Loucy (cell line): ENCODE results near the gene ANO2.

Experiments used
- H2AFZ ChIP-seq: fragments of 200-600 bp; sonication (generic); 2 replicates; pipeline ENCODE4 v1.6.0; 2016; ENCODE audit warnings: antibody characterized with exemption, mild to moderate bottlenecking, low read length, moderate library complexity
- H3F3A ChIP-seq: fragments of 200-600 bp; 2 replicates; pipeline ENCODE4 v1.6.0; 2016; ENCODE audit warnings: antibody characterized with exemption, low read depth, mild to moderate bottlenecking
- H3K27me3 ChIP-seq: fragments of 200-600 bp; sonication (generic); 2 replicates; pipeline ENCODE4 v1.6.1; 2014; ENCODE audit warnings: low read length, mild to moderate bottlenecking; ENCODE audit not compliant: insufficient read depth, poor library complexity, severe bottlenecking
- H3K36me3 ChIP-seq: fragments of 200-600 bp; sonication (generic); 2 replicates; pipeline ENCODE4 v1.6.1; 2016; ENCODE audit warnings: low read length; ENCODE audit not compliant: insufficient read depth
- H3K4me1 ChIP-seq: fragments of 200-600 bp; sonication (generic); 2 replicates; pipeline ENCODE4 v1.5.1; 2014; ENCODE audit warnings: low read length, mild to moderate bottlenecking; ENCODE audit not compliant: insufficient read depth, poor library complexity, severe bottlenecking
- H3K4me2 ChIP-seq: fragments of 200-600 bp; sonication (generic); 2 replicates; pipeline ENCODE4 v1.6.0; 2014; ENCODE audit warnings: antibody characterized with exemption, low read length, low read depth, mild to moderate bottlenecking; ENCODE audit not compliant: poor library complexity, severe bottlenecking
- H3K4me3 ChIP-seq: fragments of 200-600 bp; sonication (generic); 2 replicates; pipeline ENCODE4 v1.5.1; 2014; ENCODE audit warnings: low read length, mild to moderate bottlenecking, mixed read lengths; ENCODE audit not compliant: poor library complexity, severe bottlenecking
- H3K79me2 ChIP-seq: fragments of 200-600 bp; sonication (generic); 2 replicates; pipeline ENCODE4 v1.6.1; 2014; ENCODE audit warnings: low read length; ENCODE audit not compliant: insufficient read depth
- H3K9ac ChIP-seq: fragments of 200-600 bp; sonication (generic); 2 replicates; pipeline ENCODE4 v1.6.0; 2014; ENCODE audit warnings: mild to moderate bottlenecking, low read depth, low read length, moderate library complexity; ENCODE audit not compliant: poor library complexity, severe bottlenecking
- H3K9me2 ChIP-seq: fragments of 200-600 bp; sonication (generic); replicated peaks from 2 replicates; pipeline ENCODE4 v1.6.1; 2016; ENCODE audit warnings: low read depth, low read length, mixed read lengths
- H3K9me3 ChIP-seq: fragments of 200-600 bp; sonication (generic); 2 replicates; pipeline ENCODE4 v1.6.1; 2014; ENCODE audit warnings: mild to moderate bottlenecking, antibody characterized with exemption, low read length, low read depth; ENCODE audit not compliant: insufficient read depth
- H4K20me1 ChIP-seq: fragments of 200-600 bp; sonication (generic); 2 replicates; pipeline ENCODE4 v1.6.0; 2014; ENCODE audit warnings: antibody characterized with exemption, low read length, mild to moderate bottlenecking; ENCODE audit not compliant: insufficient read depth, poor library complexity, severe bottlenecking
- EZH2phosphoT487 ChIP-seq: fragments of 200-600 bp; IDR thresholded peaks from 2 replicates; pipeline ENCODE4 v1.6.1; 2018; ENCODE audit warnings: antibody characterized with exemption, mild to moderate bottlenecking, moderate library complexity, borderline replicate concordance
- TF ChIP-seq, protein P1 (sequence below): fragments of 200-600 bp; sonication (generic); conservative IDR thresholded peaks from 2 replicates; pipeline ENCODE4 v1.5.1; 2014; ENCODE audit warnings: mild to moderate bottlenecking, antibody characterized with exemption, low read length

Gene ANO2

DNA sequence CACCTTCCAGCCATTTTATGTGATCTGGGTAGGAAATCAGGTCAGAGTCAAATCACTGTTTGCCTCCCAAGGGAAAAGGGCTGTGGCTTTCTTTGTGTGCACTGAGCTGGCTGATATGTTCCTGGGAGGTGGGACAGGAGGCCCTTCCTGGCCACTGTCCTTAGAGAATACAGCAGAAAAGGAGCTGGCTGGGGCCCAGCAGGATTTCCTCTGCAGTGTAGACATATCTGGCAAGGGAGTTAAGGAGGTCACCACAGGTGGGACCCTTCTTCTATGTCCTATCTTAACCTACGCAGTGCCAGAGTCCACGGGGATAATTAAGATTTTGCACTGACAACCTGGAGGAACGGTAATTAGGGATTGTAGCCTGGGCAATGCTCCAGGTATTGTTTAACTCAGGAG is 367.8 kb downstream of the ANO2 start:
- no peak overlapping the region for H3K9ac ChIP-seq
- H3K9me3 ChIP-seq: no peaks in the 10 kb centered on the region
- H3K79me2 ChIP-seq: no peaks in the 10 kb centered on the region
- H3K9me2 ChIP-seq: no peaks in the 10 kb centered on the region
- no peaks in the 10 kb centered on the region for H4K20me1 ChIP-seq
- no peaks in the 10 kb centered on the region for H3K27me3 ChIP-seq
- no peak overlapping the region for H3K4me3 ChIP-seq
- no peaks in the 10 kb centered on the region for H3K4me1 ChIP-seq
- no peak overlapping the region for H2AFZ ChIP-seq
- H3K4me2 ChIP-seq: no peak overlapping the region
- no peaks in the 10 kb centered on the region for H3K36me3 ChIP-seq
- TF ChIP-seq, protein P1, sequence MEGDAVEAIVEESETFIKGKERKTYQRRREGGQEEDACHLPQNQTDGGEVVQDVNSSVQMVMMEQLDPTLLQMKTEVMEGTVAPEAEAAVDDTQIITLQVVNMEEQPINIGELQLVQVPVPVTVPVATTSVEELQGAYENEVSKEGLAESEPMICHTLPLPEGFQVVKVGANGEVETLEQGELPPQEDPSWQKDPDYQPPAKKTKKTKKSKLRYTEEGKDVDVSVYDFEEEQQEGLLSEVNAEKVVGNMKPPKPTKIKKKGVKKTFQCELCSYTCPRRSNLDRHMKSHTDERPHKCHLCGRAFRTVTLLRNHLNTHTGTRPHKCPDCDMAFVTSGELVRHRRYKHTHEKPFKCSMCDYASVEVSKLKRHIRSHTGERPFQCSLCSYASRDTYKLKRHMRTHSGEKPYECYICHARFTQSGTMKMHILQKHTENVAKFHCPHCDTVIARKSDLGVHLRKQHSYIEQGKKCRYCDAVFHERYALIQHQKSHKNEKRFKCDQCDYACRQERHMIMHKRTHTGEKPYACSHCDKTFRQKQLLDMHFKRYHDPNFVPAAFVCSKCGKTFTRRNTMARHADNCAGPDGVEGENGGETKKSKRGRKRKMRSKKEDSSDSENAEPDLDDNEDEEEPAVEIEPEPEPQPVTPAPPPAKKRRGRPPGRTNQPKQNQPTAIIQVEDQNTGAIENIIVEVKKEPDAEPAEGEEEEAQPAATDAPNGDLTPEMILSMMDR: no peak
- no peak for TF ChIP-seq EZH2phosphoT487
- H3F3A ChIP-seq: no peaks in the 10 kb centered on the region

DNA sequence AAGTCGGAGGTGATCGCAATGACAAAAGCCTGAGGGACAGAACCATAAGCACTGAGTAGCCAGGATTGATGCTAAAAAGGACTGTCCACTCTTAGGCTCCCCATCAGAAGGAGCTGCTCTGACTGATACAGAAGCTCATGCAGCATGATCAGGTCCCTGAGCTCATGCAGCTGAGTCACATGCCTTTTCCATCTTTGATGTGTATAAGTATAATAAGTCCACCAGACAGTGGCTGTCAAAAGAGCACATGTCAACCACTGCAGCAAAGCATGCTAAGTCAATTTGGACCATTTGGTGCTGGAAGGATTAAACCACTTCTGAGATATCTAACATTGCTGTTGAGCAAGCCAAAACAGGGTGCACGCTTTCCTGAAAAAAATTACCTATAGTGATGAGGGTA is 369.1 kb downstream of the ANO2 start:
- Histone ChIP-seq H3K9me2 (no peaks in the 10 kb centered on the region), H3K4me3 (no peak overlapping the region), H2AFZ (no peak overlapping the region), H3F3A (no peaks in the 10 kb centered on the region), H3K27me3 (no peaks in the 10 kb centered on the region), H3K9me3 (no peaks in the 10 kb centered on the region), H4K20me1 (no peaks in the 10 kb centered on the region), H3K36me3 (no peaks in the 10 kb centered on the region), H3K9ac (no peak overlapping the region), H3K4me2 (no peak overlapping the region), H3K79me2 (no peaks in the 10 kb centered on the region), H3K4me1 (no peaks in the 10 kb centered on the region)
- TF ChIP-seq, protein P1: no peak
- TF ChIP-seq EZH2phosphoT487: no peak

DNA sequence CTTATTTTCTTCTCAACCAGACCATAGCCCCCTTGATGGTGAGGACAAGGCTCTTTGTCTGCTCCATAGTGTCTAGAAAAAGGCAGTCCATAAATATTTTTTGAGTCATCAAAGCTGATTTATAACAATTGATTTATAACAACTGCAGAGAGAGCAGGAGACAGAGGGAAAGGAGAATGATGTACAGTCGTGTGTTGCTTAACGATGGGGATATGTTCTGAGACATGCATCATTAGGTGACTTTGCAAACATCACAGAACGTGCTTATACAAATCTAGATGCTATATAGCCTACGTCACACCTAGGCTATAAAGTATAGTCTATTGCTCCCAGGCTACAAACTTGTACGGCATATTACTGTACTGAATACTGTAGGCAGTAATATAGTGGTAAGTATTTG is 369.8 kb downstream of the ANO2 start:
- Histone ChIP-seq H3F3A (no peaks in the 10 kb centered on the region), H3K9me2 (no peaks in the 10 kb centered on the region), H3K9ac (no peak overlapping the region), H3K27me3 (no peaks in the 10 kb centered on the region), H3K79me2 (no peaks in the 10 kb centered on the region), H3K36me3 (no peaks in the 10 kb centered on the region), H3K9me3 (no peaks in the 10 kb centered on the region), H3K4me2 (no peak overlapping the region), H4K20me1 (no peaks in the 10 kb centered on the region), H2AFZ (no peak overlapping the region), H3K4me1 (no peaks in the 10 kb centered on the region), H3K4me3 (no peak overlapping the region)
- no peak for TF ChIP-seq EZH2phosphoT487
- TF ChIP-seq, protein P1: no peak
